ENCODE data around the gene CHSY3. TPM values are rescaled to one million over a fixed set of nuclear protein-coding genes. Genes with fewer than 3 reads are reported as not detected.

CHSY3 gene
- total and polyA plus RNA-seq, 2 experiments from 2014 or later: 0.44 to 3.0 TPM

DNA sequence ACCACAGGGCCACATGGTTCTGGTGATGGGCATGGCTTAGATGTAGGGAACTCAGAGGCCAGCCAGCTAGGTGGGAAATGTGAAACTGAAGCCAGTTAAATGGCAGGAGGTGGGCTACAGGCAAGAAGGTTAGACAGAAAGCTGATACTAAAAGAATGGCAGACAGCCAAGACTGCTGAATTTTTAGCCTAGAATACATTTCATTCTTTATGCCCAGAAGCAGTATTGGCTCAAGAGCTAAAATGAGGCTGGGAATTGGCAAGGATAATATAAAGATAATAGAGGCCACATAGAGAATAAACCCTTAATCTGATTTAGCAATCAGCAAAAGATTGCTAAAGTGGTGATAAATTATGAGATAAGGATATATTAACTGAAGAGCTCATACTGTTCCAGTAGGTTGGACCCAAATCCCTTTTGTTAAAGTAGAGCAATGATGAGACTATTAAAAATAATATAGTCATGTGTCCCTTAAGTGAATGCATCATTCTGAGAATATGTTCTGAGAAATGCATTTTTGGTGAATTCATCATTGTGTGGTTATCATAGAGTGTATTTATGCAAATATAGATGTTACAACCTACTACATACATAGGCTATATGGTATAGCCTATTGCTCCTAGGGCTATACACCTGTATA, 234.3 kb downstream of the CHSY3 start:
- H3K36me3 Mint-ChIP-seq (ENCODE audit: low read depth): no peaks in the 10 kb centered on the region; the same call in 2 of the 3 replicates
- H3K79me2 ChIP-seq (replicated peaks; ENCODE audit: insufficient read depth): no peaks in the 10 kb centered on the region
- no peak overlapping the region for H3K4me3 Mint-ChIP-seq
- H3K4me1 Mint-ChIP-seq: no peaks in the 10 kb centered on the region; the same call in 2 of the 3 replicates
- no peak overlapping the region for H3K4me3 ChIP-seq
- H3K36me3 ChIP-seq (ENCODE audit: insufficient read depth): no peaks in the 10 kb centered on the region
- no peaks in the 10 kb centered on the region for H3K9me3 Mint-ChIP-seq
- H4K20me1 ChIP-seq (replicated peaks; ENCODE audit: insufficient read depth): no peaks in the 10 kb centered on the region
- TF ChIP-seq ZNF331 (CRISPR knock-in tag; IDR thresholded peaks at IDR 0.05; ENCODE audit: low read depth): no peak
- no peak for TF ChIP-seq POLR2AphosphoS5 (IDR thresholded peaks at IDR 0.05; ENCODE audit: low read depth)
- TF ChIP-seq STAT1 (IDR thresholded peaks at IDR 0.05; ENCODE audit: unreplicated experiment): no peak
- TF ChIP-seq, protein P1, sequence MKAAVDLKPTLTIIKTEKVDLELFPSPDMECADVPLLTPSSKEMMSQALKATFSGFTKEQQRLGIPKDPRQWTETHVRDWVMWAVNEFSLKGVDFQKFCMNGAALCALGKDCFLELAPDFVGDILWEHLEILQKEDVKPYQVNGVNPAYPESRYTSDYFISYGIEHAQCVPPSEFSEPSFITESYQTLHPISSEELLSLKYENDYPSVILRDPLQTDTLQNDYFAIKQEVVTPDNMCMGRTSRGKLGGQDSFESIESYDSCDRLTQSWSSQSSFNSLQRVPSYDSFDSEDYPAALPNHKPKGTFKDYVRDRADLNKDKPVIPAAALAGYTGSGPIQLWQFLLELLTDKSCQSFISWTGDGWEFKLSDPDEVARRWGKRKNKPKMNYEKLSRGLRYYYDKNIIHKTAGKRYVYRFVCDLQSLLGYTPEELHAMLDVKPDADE (IDR thresholded peaks at IDR 0.05): no peak
- no peak for TF ChIP-seq NANOG (IDR thresholded peaks at IDR 0.05; ENCODE audit: borderline replicate concordance)
- TF ChIP-seq CTCF (conservative IDR thresholded peaks at IDR 0.05; ENCODE audit: low read depth in 2 of 2): no peak
- TF ChIP-seq, protein P2, sequence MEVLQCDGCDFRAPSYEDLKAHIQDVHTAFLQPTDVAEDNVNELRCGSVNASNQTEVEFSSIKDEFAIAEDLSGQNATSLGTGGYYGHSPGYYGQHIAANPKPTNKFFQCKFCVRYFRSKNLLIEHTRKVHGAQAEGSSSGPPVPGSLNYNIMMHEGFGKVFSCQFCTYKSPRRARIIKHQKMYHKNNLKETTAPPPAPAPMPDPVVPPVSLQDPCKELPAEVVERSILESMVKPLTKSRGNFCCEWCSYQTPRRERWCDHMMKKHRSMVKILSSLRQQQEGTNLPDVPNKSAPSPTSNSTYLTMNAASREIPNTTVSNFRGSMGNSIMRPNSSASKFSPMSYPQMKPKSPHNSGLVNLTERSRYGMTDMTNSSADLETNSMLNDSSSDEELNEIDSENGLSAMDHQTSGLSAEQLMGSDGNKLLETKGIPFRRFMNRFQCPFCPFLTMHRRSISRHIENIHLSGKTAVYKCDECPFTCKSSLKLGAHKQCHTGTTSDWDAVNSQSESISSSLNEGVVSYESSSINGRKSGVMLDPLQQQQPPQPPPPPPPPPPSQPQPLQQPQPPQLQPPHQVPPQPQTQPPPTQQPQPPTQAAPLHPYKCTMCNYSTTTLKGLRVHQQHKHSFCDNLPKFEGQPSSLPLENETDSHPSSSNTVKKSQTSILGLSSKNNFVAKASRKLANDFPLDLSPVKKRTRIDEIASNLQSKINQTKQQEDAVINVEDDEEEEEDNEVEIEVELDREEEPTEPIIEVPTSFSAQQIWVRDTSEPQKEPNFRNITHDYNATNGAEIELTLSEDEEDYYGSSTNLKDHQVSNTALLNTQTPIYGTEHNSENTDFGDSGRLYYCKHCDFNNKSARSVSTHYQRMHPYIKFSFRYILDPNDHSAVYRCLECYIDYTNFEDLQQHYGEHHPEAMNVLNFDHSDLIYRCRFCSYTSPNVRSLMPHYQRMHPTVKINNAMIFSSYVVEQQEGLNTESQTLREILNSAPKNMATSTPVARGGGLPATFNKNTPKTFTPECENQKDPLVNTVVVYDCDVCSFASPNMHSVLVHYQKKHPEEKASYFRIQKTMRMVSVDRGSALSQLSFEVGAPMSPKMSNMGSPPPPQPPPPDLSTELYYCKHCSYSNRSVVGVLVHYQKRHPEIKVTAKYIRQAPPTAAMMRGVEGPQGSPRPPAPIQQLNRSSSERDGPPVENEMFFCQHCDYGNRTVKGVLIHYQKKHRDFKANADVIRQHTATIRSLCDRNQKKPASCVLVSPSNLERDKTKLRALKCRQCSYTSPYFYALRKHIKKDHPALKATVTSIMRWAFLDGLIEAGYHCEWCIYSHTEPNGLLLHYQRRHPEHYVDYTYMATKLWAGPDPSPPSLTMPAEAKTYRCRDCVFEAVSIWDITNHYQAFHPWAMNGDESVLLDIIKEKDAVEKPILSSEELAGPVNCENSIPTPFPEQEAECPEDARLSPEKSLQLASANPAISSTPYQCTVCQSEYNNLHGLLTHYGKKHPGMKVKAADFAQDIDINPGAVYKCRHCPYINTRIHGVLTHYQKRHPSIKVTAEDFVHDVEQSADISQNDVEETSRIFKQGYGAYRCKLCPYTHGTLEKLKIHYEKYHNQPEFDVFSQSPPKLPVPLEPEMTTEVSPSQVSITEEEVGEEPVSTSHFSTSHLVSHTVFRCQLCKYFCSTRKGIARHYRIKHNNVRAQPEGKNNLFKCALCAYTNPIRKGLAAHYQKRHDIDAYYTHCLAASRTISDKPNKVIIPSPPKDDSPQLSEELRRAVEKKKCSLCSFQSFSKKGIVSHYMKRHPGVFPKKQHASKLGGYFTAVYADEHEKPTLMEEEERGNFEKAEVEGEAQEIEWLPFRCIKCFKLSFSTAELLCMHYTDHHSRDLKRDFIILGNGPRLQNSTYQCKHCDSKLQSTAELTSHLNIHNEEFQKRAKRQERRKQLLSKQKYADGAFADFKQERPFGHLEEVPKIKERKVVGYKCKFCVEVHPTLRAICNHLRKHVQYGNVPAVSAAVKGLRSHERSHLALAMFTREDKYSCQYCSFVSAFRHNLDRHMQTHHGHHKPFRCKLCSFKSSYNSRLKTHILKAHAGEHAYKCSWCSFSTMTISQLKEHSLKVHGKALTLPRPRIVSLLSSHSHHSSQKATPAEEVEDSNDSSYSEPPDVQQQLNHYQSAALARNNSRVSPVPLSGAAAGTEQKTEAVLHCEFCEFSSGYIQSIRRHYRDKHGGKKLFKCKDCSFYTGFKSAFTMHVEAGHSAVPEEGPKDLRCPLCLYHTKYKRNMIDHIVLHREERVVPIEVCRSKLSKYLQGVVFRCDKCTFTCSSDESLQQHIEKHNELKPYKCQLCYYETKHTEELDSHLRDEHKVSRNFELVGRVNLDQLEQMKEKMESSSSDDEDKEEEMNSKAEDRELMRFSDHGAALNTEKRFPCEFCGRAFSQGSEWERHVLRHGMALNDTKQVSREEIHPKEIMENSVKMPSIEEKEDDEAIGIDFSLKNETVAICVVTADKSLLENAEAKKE (CRISPR knock-in tag; IDR thresholded peaks at IDR 0.05): no peak
- no peak for TF ChIP-seq ZNF114 (CRISPR knock-in tag; IDR thresholded peaks at IDR 0.05)
- no peak for TF ChIP-seq EZH2 (IDR thresholded peaks at IDR 0.05; ENCODE audit: low read depth, unreplicated experiment)
- no peak for TF ChIP-seq JUNB (IDR thresholded peaks at IDR 0.05; ENCODE audit: unreplicated experiment)
- TF ChIP-seq CREB1 (CRISPR knock-in tag; IDR thresholded peaks at IDR 0.05; ENCODE audit: low read depth): no peak
- TF ChIP-seq EZH2phosphoT487 (IDR thresholded peaks at IDR 0.05; ENCODE audit: unreplicated experiment): no peak
- no peak for TF ChIP-seq REST (IDR thresholded peaks at IDR 0.05; ENCODE audit: unreplicated experiment)
- H3K9me2 ChIP-seq (ENCODE audit: insufficient read depth): 0 out of 2 replicates have a peak, but pooled peaks cover 3% of the 10 kb centered on the region
- no peak overlapping the region for H2AFZ ChIP-seq
- ATAC-seq: no peak
- H3K4me2 ChIP-seq: no peak overlapping the region
- H3K27me3 ChIP-seq (ENCODE audit: insufficient read depth): no peaks in the 10 kb centered on the region
- no peaks in the 10 kb centered on the region for H3F3A ChIP-seq (replicated peaks; ENCODE audit: low read depth)
- no peak overlapping the region for H3K27ac Mint-ChIP-seq
- H3K27ac ChIP-seq (ENCODE audit: low read depth): no peak overlapping the region
- no peaks in the 10 kb centered on the region for H3K4me1 ChIP-seq (ENCODE audit: insufficient read depth)
- no peak for DNase-seq (ENCODE audit: low spot score)
- no peaks in the 10 kb centered on the region for H3K27me3 Mint-ChIP-seq (ENCODE audit: insufficient read depth, low read depth, poor library complexity)

All from GM23338 (cell line).